IMR-90 (cell line): Measurements from ENCODE around the gene FAT2. TPM values are rescaled to one million over a fixed set of nuclear protein-coding genes. Genes with fewer than 3 reads are reported as not detected.

Experiments
- ATAC-seq: fragments of 200-7000 bp; cut with Tn5 transposase; 2 replicates; pipeline ENCODE4 v1.9.1; 2020; ENCODE audit warnings: low read depth, mild to moderate bottlenecking, moderate library complexity
- BruUV-seq: library from RNA; stranded (reverse); fragments of 400-500 nt; replicated peaks from 2 replicates; lab custom pipeline; 2021; lab: Mats Ljungman, UMichigan
- CTCF ChIA-PET: fragments of 300-600 bp; formaldehyde crosslinking; extraction: SDS; loops from one replicate; lab custom pipeline; 2021; ENCODE audit warnings: antibody characterized with exemption; lab: Yijun Ruan, JAX
- POLR2A ChIA-PET: fragments of 300-600 bp; sonication (Branson Sonifier 250); formaldehyde crosslinking; loops from one replicate; lab custom pipeline; 2022; ENCODE audit warnings: antibody characterized with exemption; ENCODE audit not compliant: unreplicated experiment; lab: Charles Lee
- DNase-seq: peaks from one replicate; pipeline ENCODE4 v3.0.0; 2013
- H2AFZ ChIP-seq: replicated peaks from 2 replicates; pipeline ENCODE3; 2013; ENCODE audit warnings: low read length, mild to moderate bottlenecking; ENCODE audit not compliant: poor library complexity
- H2AK5ac ChIP-seq: 2 replicates; pipeline ENCODE4 v1.6.1; 2013; ENCODE audit warnings: low read depth, low read length, inconsistent platforms
- H2AK9ac ChIP-seq: replicated peaks from 2 replicates; pipeline ENCODE3; 2013; ENCODE audit warnings: mild to moderate bottlenecking, low read depth, low read length, moderate library complexity; ENCODE audit not compliant: poor library complexity
- H2BK120ac ChIP-seq: 2 replicates; pipeline ENCODE4 v1.6.1; 2013; ENCODE audit warnings: low read depth, low read length, inconsistent platforms
- H2BK15ac ChIP-seq: 3 replicates; pipeline ENCODE4 v1.6.1; 2013; ENCODE audit warnings: low read depth, low read length, inconsistent platforms
- H2BK20ac ChIP-seq: 2 replicates; pipeline ENCODE4 v1.6.1; 2013; ENCODE audit warnings: low read depth, mild to moderate bottlenecking, inconsistent platforms, low read length, moderate library complexity
- H2BK5ac ChIP-seq: 2 replicates; pipeline ENCODE4 v1.6.1; 2013; ENCODE audit warnings: mild to moderate bottlenecking, low read depth, low read length, inconsistent platforms; ENCODE audit not compliant: poor library complexity, severe bottlenecking
- H3K14ac ChIP-seq: replicated peaks from 2 replicates; pipeline ENCODE4 v1.6.1; 2013; ENCODE audit warnings: low read depth, low read length, inconsistent platforms
- H3K18ac ChIP-seq: 2 replicates; pipeline ENCODE4 v1.6.1; 2013; ENCODE audit warnings: low read depth, low read length, control low read depth
- H3K23ac ChIP-seq: 2 replicates; pipeline ENCODE4 v1.6.1; 2013; ENCODE audit warnings: low read depth, low read length, inconsistent platforms
- H3K27ac ChIP-seq: 2 replicates; pipeline ENCODE4 v1.5.1; 2013; ENCODE audit warnings: mild to moderate bottlenecking, control low read depth, low read length; ENCODE audit not compliant: insufficient read depth
- H3K27me3 ChIP-seq: 2 replicates; pipeline ENCODE4 v1.6.1; 2013; ENCODE audit warnings: low read length; ENCODE audit not compliant: control insufficient read depth, insufficient read depth
- H3K36me3 ChIP-seq: 2 replicates; pipeline ENCODE4 v1.6.1; 2013; ENCODE audit warnings: low read length, mixed read lengths; ENCODE audit not compliant: control insufficient read depth, insufficient read depth
- H3K4ac ChIP-seq: 2 replicates; pipeline ENCODE4 v1.6.1; 2013; ENCODE audit warnings: low read depth, low read length, inconsistent platforms
- H3K4me1 ChIP-seq: 2 replicates; pipeline ENCODE4 v1.6.1; 2013; ENCODE audit warnings: low read length, mixed read lengths; ENCODE audit not compliant: control insufficient read depth, insufficient read depth
- H3K4me2 ChIP-seq: 2 replicates; pipeline ENCODE4 v1.6.1; 2013; ENCODE audit warnings: low read depth, mild to moderate bottlenecking, control low read depth, low read length, moderate library complexity
- H3K4me3 ChIP-seq: 2 replicates; pipeline ENCODE4 v1.5.1; 2013; ENCODE audit warnings: low read depth, mild to moderate bottlenecking, control low read depth, low read length, moderate library complexity; ENCODE audit not compliant: insufficient read depth
- H3K56ac ChIP-seq: 2 replicates; pipeline ENCODE4 v1.6.1; 2013; ENCODE audit warnings: low read length, inconsistent platforms; ENCODE audit not compliant: insufficient read depth; ENCODE audit errors: extremely low read depth
- H3K79me1 ChIP-seq, 2 experiments: 2 replicates each; pipeline ENCODE4 v1.6.1; 2013; ENCODE audit warnings: low read length in 2 of 2, inconsistent platforms in 1 of 2, low read depth in 1 of 2
- H3K9ac ChIP-seq: 2 replicates; pipeline ENCODE4 v1.6.1; 2013; ENCODE audit warnings: low read depth, low read length, control low read depth
- H3K9me1 ChIP-seq: 2 replicates; pipeline ENCODE4 v1.6.1; 2013; ENCODE audit warnings: low read length, inconsistent platforms; ENCODE audit not compliant: insufficient read depth
- H3K9me3 ChIP-seq: 2 replicates; pipeline ENCODE4 v1.6.1; 2013; ENCODE audit warnings: low read length; ENCODE audit not compliant: control insufficient read depth, insufficient read depth
- H4K20me1 ChIP-seq: 2 replicates; pipeline ENCODE4 v1.6.1; 2013; ENCODE audit warnings: low read length, inconsistent platforms; ENCODE audit not compliant: insufficient read depth
- H4K5ac ChIP-seq: 2 replicates; pipeline ENCODE4 v1.6.1; 2013; ENCODE audit warnings: mild to moderate bottlenecking, low read depth, low read length, control low read depth
- H4K8ac ChIP-seq, 2 experiments: 2 replicates each; pipeline ENCODE4 v1.6.1; 2013; ENCODE audit warnings: low read depth in 2 of 2, low read length in 2 of 2, control low read depth in 1 of 2, inconsistent platforms in 1 of 2
- H4K91ac ChIP-seq: 2 replicates; pipeline ENCODE4 v1.6.1; 2013; ENCODE audit warnings: low read depth, low read length, inconsistent platforms; ENCODE audit not compliant: insufficient read depth
- BHLHE40 ChIP-seq: fragments of 150-350 bp; IDR thresholded peaks from 2 replicates; pipeline ENCODE4 v1.6.1; 2016; ENCODE audit warnings: mild to moderate bottlenecking, low read depth, low read length
- CHD1 ChIP-seq: IDR thresholded peaks from 2 replicates; pipeline ENCODE4 v1.6.1; 2012; ENCODE audit warnings: low read depth, low read length, improper control_type of control experiment
- CTCF ChIP-seq: conservative IDR thresholded peaks from 2 replicates; pipeline ENCODE4 v1.5.1; 2012; ENCODE audit warnings: mild to moderate bottlenecking, low read depth, low read length, improper control_type of control experiment
- MAZ ChIP-seq: IDR thresholded peaks from 2 replicates; pipeline ENCODE4 v1.6.1; 2012; ENCODE audit warnings: low read depth, mild to moderate bottlenecking, low read length, improper control_type of control experiment, moderate library complexity, borderline replicate concordance
- NFE2L2 ChIP-seq: fragments of 150-350 bp; IDR thresholded peaks from 2 replicates; pipeline ENCODE4 v1.6.1; 2016; ENCODE audit warnings: low read depth, mild to moderate bottlenecking, low read length
- RFX5 ChIP-seq: IDR thresholded peaks from 2 replicates; pipeline ENCODE4 v1.8.0; 2012; ENCODE audit warnings: low read depth, mild to moderate bottlenecking, low read length, moderate library complexity
- WGBS, 2 experiments: methylation state at CpG; one replicate each; pipeline versions ENCODE4 v1.1.5 to v1.1.7; 2013; ENCODE audit warnings: missing lambda C conversion rate in 2 of 2; ENCODE audit not compliant: insufficient read length in 1 of 2; ENCODE audit errors: extremely low coverage in 2 of 2; 5-methylcytosine and 5-hydroxymethylcytosine counted together
- dilution Hi-C: fragments of 300-500 bp; cut with HindIII; formaldehyde crosslinking; loops from one replicate; pipeline ENCODE4 v1.14.3; 2018; ENCODE audit warnings: low sequenced_read_pairs; ENCODE audit not compliant: unreplicated experiment
- in situ Hi-C: fragments of 300-500 bp; cut with MboI; formaldehyde crosslinking; loops from 3 replicates; pipeline ENCODE4 v1.14.3; 2019; ENCODE audit warnings: low sequenced_read_pairs, inconsistent platforms, mixed read lengths
- intact Hi-C: fragments of 100-400 bp; cut with micrococcal nuclease; formaldehyde crosslinking; loops from 2 replicates; pipeline ENCODE4 v1.10.0; 2022
- polyA plus RNA-seq, 3 experiments: library from polyadenylated mRNA; depleted of rRNA; stranded (reverse); fragments of >200 nt; gene quantifications; 2 replicates each; pipeline ENCODE4 v1.2.3, GENCODE V29; 2012; ENCODE audit warnings: low replicate concordance in 1 of 3
- total RNA-seq: library from RNA; depleted of rRNA; stranded (reverse); fragments of >200 nt; gene quantifications from 2 replicates; pipeline ENCODE4 v1.2.3, GENCODE V29; 2012

The FAT2 gene
- total and polyA plus RNA-seq, 2 of the 4 experiments (the other 2 are of a cell fraction): under 0.01 to 0.03 TPM

DNA sequence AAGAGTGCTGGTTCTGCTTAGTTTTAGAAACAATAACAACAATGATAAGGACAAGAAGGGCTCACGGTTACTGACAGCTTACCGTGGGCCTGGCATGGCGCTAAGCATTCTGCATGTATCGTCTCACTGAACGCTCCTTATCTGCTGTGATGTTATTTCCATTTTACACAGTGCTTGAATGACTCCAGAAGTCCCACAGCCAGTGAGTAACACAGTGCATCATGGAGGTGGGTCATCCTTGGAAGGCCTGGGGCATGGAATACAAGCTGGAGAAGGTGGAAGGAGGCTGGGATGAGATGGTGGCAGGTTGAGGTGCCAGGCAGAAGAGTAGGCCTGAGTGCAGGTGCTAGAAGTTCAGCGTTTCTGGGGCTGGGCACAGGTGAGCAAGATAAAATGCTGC, 36.5 kb upstream of the FAT2 start:
- Histone ChIP-seq H4K8ac (no peak overlapping the region), H3K36me3 (no peaks in the 10 kb centered on the region), H3K9me1 (no peaks in the 10 kb centered on the region), H2BK5ac (no peak overlapping the region), H2AFZ (peak overlapping the region; percentile 46), H3K23ac (no peak overlapping the region), H3K4me1 (no peaks in the 10 kb centered on the region), H3K4ac (no peak overlapping the region), H3K18ac (no peak overlapping the region), H2BK120ac (no peak overlapping the region), H4K20me1 (no peaks in the 10 kb centered on the region), H3K56ac (no peak overlapping the region), H3K4me3 (no peak overlapping the region), H2AK5ac (no peak overlapping the region), H4K91ac (no peak overlapping the region), H3K4me2 (no peak overlapping the region), H3K27ac (no peak overlapping the region), H2AK9ac (peak overlapping the region; percentile 42), H3K79me1 (no peaks in the 10 kb centered on the region), H3K14ac (no peak overlapping the region), H3K9me3 (no peaks in the 10 kb centered on the region), H2BK20ac (no peak overlapping the region), H3K9ac (no peak overlapping the region), H4K5ac (no peak overlapping the region), H2BK15ac (no peak overlapping the region), H3K27me3 (peaks cover 10% of the 10 kb centered on the region)
- no TSS peak for BruUV-seq
- 57% methylated on average over 2 of the region's 6 CpGs; no CpG with 5 or more reads in 1 of the 2 experiments for WGBS, 2 experiments
- CTCF ChIA-PET: no interaction called here
- TF ChIP-seq CHD1 (no peak), NFE2L2 (no peak), RFX5 (no peak), MAZ (no peak), CTCF (no peak), BHLHE40 (no peak)
- POLR2A ChIA-PET: interaction anchor here (0.7 kb wide), 1 partner anchor 135 kb away, joined by 5 read pairs; no protein-coding TSS in a partner anchor
- in situ Hi-C loops: loop anchor here (10.0 kb wide), 1 partner anchor 193 kb away; no protein-coding TSS in a partner anchor
- intact Hi-C loops: no loop called here
- no peak for ATAC-seq
- DNase-seq: peak; percentile 18
- dilution Hi-C loops: no loop called here
